HG02678 (cell line): ENCODE measurements around the gene MCM8.
"Not testable (repeated sequence)": the region's sequence is repeated elsewhere in the genome, so short reads cannot be mapped to it uniquely, and the experiment has no call there.

Experiments used
- ATAC-seq: cut with Tn5 transposase; IDR thresholded peaks from one replicate; pipeline ENCODE4 v1.9.1; 2021; ENCODE audit warnings: mild to moderate bottlenecking, moderate library complexity; ENCODE audit not compliant: unreplicated experiment

The MCM8 gene

DNA sequence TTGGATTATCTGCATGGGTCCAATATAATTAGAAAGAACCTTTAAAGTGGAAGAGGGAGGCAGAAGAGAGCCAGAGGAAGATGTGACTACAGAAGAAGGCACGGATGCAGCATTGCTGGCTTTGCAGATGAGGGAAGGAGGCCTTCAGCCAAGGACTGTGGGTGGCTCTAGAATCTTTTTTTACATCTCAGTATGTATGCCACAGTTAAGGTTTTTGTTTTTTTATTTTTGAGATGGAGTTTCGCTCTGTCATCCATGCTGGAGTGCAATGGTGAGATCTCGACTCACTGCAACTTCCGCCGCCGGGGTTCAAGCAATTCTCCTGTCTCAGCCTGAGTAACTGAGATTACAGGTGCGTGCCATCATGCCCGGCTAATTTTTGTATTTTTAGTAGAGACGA, 49.3 kb downstream of the MCM8 start:
- ATAC-seq: no peak

DNA sequence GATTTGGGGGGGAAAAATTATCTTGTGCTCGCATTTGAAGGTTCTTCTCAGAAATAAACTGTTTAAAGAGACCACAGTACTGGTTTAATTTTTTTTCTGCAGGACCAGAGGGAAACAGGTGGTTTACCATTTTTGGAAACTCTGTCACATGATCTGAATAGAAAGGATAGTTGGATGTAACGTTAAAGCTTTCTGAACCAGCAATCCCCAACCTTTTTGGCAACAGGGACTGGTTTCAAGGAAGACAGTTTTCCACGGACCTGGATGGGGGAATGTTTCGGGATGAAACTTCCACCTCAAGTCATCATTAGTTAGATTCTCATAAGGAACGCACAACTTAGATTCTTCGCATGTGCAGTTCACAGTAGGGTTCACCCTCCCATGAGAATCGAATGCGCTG, 50.4 kb downstream of the MCM8 start:
- ATAC-seq: no peak

DNA sequence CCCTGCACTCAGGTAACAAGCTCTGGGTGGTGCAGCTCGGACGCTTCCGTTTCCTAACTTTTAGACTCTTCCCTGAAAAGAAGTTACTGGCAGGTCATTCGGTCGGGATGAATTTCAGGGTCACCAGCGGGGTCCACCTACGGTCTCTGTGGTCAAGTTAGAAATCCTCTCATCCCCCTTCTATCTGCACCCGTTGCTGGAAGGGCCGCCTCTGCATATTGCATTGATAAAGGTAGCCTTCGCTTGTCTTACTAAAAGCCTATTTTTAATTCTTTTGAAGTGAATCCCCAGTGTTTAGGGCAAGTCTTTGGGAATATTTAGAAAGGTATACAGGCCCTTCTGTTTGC, 56.1 kb downstream of the MCM8 start:
- ATAC-seq: no peak

GRCh38 chr20:6007094-6007528, 56.7 kb downstream of the MCM8 start:
- ATAC-seq: no peak

DNA sequence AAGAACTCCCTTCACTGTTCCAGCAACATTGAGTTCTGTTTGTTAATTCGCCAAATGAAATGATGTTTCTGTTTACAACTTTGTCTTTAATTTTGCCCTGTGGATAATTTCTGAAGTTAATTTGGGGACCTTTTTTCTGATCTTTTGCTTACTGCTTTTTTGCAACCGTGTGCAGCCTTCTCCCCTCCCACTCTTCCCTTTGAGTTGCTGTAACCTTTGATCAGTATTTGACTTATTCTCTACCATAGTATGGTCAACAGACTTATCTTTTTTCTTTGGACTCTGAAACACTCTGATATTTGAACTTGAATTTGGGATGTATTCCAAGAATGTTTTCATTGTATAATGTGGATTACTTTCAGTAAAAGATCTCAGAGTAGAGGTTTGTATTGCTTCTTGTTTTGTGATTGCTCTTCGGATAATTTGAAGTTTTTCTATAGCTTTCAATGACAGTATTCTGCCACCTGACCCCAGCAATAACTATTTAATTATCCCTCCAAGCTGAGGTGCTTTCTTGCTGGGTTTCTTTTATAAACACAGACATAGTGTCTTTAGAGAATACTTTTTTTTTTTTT, 57.2 kb downstream of the MCM8 start:
- ATAC-seq: no peak

DNA sequence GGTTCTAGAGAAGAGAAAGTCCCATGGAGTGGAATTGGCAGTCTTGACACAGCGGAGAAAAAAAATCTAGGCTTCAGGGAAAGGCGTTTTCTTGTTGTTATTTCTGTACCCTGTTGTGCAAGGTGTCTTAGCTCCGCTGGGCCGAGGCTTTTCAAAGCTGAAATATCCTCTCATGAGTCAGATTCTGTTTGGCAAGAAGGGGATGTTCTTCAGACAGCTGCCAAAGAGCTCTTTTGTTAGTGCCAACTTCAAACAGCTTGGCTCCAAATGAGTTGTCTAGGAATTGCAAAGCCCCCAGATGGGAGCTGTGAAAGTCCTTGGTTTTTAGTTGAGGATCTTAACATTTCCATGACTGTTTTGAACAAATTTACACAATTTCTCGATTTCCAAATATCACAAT, 57.8 kb downstream of the MCM8 start:
- ATAC-seq: no peak

DNA sequence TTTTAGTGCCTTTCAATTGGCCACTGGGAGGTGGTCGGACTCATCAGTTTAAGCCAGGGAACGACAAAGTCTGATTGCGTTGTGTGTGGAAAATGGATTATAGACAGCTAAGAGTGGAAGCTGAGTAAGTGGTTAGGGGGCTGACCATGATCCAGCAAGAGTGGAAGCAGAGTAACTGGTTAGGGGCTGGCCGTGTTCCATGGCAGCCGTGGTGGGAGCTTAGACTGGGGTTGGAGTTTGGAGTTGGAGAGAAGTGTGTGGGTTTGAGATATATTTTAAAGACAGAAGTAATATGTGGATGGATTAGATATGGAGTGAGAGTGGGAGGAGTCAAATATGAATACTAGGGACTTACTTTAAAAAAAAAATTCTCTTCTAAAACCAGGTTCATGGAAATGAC, 61.7 kb downstream of the MCM8 start:
- no peak for ATAC-seq

- no peak for ATAC-seq
These were observed 63.6 kb downstream of the MCM8 start for GRCh38 chr20:6014017-6014416.

GRCh38 chr20:6014957-6015356, 64.5 kb downstream of the MCM8 start:
- ATAC-seq: no peak

DNA sequence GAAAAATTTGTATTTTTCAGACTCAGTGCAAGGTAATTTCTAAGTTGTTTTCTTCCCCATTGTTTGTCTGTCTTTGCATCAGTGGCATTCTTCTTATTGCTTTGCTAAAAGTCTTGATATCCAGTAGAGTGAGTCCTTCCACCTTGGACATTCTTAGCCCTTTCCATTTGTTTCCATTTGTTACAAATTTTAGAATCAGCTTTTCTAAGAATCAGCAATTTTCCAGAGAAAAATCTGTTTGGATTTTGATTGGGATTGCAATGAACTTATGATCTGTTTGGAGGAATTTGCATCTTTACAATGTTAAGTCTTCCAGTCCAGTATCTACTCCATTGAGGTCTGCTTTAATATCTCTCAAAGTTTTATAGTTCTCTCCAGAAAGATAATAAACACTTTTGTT, 67.0 kb downstream of the MCM8 start:
- ATAC-seq: no peak

- no peak for ATAC-seq
These were observed 67.4 kb downstream of the MCM8 start for GRCh38 chr20:6017880-6018279.

GRCh38 chr20:6024768-6025167, 74.3 kb downstream of the MCM8 start:
- ATAC-seq: no peak

DNA sequence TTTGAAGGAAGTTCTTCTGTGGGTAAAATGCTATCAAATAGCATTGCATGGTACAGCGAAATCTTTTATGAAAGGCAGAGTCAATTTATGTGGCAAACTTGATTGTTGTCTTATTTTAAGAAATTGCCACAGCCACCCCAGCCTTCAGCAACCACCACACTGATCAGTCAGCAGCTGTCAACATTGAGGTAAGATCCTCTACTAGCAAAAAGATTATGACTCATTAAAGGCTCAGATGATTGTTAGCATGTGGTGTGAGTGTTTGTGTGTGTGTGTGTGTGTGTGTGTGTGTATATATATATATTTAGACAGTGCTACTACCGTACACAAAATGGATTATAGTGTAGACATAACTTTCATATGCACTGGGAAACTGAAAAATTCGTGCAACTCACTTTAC, 75.6 kb downstream of the MCM8 start:
- no peak for ATAC-seq

DNA sequence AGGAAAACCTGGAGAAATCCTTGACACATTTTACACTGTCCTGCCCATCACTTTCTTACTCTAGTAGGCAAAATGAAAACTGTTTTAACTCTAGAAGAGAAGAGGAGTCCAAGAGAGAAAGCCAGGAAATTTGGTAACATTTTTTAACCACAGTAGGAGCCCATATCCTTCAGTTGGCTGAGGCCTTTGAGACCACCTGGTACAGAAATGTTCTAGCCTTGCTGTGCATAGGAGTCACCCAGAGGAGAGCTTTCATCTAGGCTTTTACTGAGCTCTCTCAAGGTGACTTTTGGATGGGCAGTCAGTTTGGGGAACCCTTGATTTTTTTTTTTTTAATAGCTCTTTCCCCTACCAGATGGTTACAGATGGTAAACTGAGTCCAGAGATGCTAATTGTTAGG, 78.4 kb downstream of the MCM8 start:
- ATAC-seq: no peak

- no peak for ATAC-seq
These were observed 79.1 kb downstream of the MCM8 start for GRCh38 chr20:6029538-6029937.

GRCh38 chr20:6030453-6031080, 80.1 kb downstream of the MCM8 start:
- no peak for ATAC-seq

DNA sequence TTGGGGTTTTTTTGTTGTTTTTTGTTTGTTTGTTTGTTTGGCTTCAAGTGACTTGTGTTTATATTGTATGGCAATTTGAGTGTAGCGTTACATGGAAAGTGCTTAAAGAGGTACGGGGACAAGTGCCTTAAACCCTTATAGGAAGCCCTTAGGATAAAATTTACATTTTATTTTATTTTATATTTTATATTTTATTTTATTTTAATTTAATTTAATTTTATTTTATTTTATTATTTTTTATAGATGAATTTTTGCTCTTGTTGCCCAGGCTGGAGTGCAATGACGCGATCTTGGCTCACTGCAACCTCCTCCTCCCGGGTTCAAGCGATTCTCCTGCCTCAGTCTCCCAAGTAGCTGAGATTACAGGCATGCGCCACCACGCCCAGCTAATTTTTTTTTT, 82.5 kb downstream of the MCM8 start:
- not testable (repeated sequence) for ATAC-seq

DNA sequence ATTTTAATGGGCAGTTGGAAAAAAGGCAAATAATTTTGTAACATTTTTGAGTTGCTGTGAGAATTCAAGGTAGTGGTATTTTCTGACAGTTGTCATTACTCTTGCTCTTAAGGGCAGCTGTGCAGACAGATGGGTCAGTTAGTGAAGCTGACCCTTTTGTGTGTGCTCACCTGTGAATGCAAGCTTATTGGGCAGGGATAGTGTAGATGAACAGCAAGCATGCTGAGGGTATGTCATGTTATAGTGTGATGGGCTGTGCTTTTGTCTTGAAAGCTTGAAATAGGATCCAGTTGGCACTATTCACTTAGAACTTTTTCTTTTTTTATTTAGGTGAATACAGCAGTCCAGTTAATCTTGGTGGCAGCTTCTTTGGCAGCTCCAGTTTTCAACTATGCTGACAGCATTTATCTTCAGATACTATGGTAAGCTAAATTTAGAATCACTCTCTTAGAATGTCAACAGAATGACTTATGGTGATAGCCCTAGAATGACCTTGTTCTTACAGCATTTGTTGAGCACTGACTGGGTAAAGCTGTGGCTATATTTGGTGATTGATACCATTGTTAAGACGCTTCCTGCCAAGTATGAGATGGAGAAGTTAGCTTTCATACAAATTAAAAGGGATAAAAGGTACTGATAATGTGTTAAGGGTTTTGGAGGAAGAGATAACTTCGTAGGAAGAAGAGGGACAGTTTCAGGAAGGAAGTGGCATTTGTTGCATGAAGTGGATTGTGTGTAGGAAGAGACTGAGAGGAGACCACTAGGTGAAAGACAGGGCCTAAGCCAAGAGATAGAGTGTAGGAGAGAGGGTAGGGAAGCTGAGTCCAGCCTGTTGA, 83.9 kb downstream of the MCM8 start:
- ATAC-seq: no peak

GRCh38 chr20:6036213-6036612, 85.8 kb downstream of the MCM8 start:
- no peak for ATAC-seq

GRCh38 chr20:6037082-6037481, 86.6 kb downstream of the MCM8 start:
- ATAC-seq: no peak

DNA sequence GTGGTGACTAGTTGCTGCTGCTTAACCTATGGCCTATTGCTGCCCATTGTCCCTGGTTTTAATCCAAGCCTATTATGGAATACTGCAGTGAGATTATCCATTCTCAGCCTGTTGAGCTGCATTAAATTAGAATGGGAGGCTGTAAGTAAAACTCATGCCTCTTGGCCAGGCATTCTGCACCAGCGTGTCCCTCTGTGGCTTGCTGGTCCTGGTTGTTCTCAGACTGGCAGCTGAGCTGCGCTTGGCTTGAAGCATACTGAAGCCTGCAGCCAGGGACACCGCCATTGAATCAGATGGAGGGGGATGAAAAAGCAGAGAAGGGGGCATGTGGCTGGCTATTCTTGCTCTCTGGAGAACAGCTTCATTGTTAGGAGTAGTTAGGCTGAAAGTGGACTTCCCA, 87.8 kb downstream of the MCM8 start:
- no peak for ATAC-seq

DNA sequence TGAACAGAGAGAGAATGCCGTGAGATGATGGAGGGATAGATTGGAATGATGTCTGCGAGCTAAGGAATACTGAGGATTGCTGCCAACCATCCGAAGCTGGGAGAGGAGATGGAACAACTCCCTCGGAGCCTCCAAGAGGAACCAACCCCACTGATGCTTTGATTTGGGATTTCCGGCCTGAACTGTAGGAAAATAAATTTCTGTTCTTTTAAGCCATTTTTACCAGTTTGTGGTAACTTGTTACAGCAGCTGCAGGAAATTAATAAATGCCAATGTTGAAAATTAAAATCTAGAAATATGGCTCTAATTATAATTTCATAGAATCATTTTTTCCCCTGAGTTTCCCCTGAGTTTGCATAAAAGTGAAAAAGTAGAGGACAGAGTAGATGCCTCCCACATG, 89.3 kb downstream of the MCM8 start:
- no peak for ATAC-seq
